HG03103 (cell line): ENCODE measurements around the gene EYA3.

ENCODE experiments used
- ATAC-seq: cut with Tn5 transposase; IDR thresholded peaks from one replicate; pipeline ENCODE4 v1.9.1; 2021; ENCODE audit warnings: low read depth; ENCODE audit not compliant: unreplicated experiment

Gene EYA3

GRCh38 chr1:27951396-27951795, 137.0 kb downstream of the EYA3 start:
- ATAC-seq, result no peak

- no peak for ATAC-seq
Observed at GRCh38 chr1:27949027-27949426, 139.4 kb downstream of the EYA3 start.

GRCh38 chr1:27945020-27945419, 143.4 kb downstream of the EYA3 start:
- no peak for ATAC-seq

GRCh38 chr1:27941671-27942540, 146.5 kb downstream of the EYA3 start:
- no peak for ATAC-seq

GRCh38 chr1:27940870-27941560, 147.4 kb downstream of the EYA3 start:
- ATAC-seq, result no peak

- ATAC-seq, result no peak
Observed at GRCh38 chr1:27940297-27940696, 148.1 kb downstream of the EYA3 start.

GRCh38 chr1:27938488-27938887, 149.9 kb downstream of the EYA3 start:
- no peak for ATAC-seq

GRCh38 chr1:27937524-27937836, 150.9 kb downstream of the EYA3 start:
- no peak for ATAC-seq

- ATAC-seq, result no peak
Observed at GRCh38 chr1:27936370-27936769, 152.0 kb downstream of the EYA3 start.

- no peak for ATAC-seq
Observed at GRCh38 chr1:27935721-27936120, 152.7 kb downstream of the EYA3 start.

GRCh38 chr1:27934818-27935549, 153.4 kb downstream of the EYA3 start, which contains the start of gene SMPDL3B:
Gene SMPDL3B, plus strand, starts transcription at chr1:27935000. Its CDS starts 184 bp downstream, at chr1:27935184.
- no peak for ATAC-seq

- no peak for ATAC-seq
Observed at GRCh38 chr1:27931759-27932158, 156.7 kb downstream of the EYA3 start.

GRCh38 chr1:27931184-27931583, 157.2 kb downstream of the EYA3 start:
- no peak for ATAC-seq

GRCh38 chr1:27928216-27928954, 160.0 kb downstream of the EYA3 start:
- no peak for ATAC-seq

GRCh38 chr1:27922272-27922671, 166.1 kb downstream of the EYA3 start:
- ATAC-seq, result no peak
